DMS153 treated with DMSO at 0.1 percent for 48 hours (cell line): ENCODE results near the gene CYP1A2.
"Not testable (repeated sequence)": the region's sequence is repeated elsewhere in the genome, so short reads cannot be mapped to it uniquely, and the experiment has no call there.

Experiments used
- DNase-seq: peaks from one replicate; lab custom pipeline; 2025; ENCODE audit not compliant: unreplicated experiment; lab: John Stamatoyannopoulos, UW

CYP1A2 gene

DNA sequence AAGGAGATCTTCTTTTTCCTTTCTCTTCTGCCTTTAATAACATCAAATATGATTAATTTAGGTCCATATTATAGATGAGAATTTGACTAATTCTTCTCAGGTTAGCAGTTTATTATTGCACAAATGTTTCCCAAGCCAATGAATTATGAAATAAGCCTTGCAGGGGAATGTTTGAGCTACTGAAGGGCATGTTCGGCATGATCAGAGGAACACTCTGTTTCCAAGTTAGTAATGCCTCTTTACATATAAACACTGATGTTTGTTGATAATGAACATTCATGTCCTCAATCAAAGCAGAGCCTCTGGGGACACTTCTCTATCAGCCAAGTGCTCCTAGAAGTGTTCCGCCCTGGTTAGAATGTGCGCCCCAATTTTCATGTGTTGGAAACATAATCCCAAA, 13.3 kb upstream of the CYP1A2 start:
- DNase-seq = no peak

DNA sequence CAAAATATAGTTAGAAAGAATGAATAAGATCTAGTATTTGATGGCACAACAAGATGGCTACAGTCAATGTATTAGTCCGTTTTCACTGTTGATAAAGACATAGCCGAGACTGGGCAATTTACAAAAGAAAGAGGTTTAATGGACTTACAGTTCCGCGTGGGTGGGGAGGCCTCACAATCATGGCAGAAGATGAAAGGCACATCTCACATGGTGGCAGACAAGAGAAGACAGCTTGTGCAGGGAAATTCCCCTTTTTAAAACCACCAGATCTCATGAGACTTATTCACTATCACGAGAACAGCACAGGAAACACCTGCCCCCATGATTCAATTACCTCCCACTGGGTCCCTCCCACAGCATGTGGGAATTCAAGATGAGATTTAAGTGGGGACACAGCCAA, 10.4 kb upstream of the CYP1A2 start:
- not testable (repeated sequence) for DNase-seq

DNA sequence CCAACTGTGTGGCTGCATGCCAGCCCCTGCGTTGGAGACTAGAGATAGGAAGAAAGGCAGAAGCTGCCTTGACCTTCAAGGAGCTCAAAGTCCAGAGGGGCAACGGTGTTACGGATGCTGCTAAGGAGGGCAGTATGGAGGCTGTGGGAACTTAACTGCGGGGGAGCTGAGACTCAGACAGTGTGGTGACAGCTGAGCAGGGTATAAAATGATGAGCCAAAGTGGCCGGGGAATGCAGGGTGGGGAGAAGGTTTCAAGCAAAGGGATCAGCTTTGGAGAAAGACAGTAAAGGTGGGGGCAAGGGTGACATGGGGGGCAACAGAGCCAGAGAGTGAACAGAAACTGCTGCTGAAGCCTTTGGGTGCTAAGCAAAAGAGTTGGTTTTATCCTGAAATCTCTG, 6.2 kb upstream of the CYP1A2 start:
- no peak for DNase-seq

DNA sequence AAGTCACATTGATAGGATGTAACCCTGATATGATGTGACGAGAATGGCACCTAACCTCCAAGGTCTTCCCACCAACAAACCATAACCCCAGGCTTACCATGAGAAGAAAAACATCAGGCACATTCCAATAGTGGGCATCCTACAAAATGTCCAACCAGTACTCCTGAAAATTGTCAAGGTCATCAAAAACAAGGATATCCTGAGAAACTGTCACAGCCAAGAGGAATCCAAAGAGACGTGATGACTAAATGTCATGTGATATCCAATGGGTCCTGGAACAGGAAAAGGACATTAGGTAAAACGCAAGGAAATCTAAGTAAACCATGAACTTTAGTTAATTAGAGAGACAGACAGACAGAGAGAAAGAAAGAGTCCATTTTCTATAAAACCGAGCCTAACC, 2.3 kb upstream of the CYP1A2 start:
- DNase-seq = no peak

DNA sequence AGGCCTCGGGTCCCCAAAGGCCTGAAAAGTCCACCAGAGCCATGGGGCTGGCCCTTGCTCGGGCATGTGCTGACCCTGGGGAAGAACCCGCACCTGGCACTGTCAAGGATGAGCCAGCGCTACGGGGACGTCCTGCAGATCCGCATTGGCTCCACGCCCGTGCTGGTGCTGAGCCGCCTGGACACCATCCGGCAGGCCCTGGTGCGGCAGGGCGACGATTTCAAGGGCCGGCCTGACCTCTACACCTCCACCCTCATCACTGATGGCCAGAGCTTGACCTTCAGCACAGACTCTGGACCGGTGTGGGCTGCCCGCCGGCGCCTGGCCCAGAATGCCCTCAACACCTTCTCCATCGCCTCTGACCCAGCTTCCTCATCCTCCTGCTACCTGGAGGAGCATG, 1.2 kb downstream of the CYP1A2 start:
- DNase-seq = no peak

DNA sequence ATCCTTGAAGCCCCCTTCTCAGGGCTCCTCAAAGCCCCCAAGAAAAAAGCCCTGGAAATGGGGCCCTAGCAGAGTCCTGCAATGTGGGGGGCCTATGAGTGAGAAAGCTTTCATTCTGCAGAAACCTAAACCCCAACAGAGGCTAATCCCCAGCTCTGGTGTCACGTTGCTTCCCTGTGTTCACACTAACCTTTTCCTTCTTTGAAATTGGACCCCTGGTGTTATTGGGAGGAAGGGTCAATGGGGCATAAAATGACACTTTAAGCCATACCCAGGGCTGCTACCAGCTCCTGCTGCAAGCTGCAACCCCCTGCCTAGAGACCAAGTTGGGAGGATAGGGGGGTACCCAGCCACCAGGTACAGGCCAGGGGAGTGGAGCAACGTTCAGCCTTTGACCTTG, 2.1 kb downstream of the CYP1A2 start:
- no peak for DNase-seq

DNA sequence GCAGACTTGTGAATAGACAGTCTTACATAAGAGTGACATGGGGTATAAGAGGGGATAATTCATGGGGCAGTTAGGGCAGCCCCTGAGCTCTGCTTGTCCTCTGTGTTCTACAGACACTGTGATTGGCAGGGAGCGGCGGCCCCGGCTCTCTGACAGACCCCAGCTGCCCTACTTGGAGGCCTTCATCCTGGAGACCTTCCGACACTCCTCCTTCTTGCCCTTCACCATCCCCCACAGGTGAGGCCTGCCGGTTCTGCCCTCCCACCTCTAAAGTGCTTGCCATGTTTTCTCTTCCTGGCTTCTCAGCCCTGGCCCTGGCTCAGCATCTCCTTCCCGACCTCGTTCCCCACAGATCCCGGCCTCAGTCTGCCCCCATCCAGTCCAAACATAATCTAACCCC, 3.4 kb downstream of the CYP1A2 start:
- DNase-seq = no peak

DNA sequence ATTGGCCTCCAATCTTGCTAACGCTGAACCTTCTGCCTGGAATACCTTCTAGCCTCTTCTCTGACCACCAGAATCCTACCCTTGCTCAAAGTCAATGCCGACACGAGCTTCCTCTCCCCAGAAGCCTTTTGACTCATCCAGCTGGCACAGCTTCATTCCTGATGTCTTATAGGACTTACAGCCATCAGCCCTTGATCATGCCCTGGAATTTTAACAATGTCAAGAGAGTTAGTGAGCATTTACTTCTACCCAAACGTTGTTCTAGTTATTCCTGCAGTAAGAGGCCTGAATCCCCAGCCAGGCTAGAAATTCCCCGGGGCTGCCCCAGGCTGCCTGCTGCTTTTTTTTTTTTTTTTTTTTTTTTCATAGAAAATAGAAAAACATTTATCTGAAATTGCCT, 3.9 kb downstream of the CYP1A2 start:
- no peak for DNase-seq

DNA sequence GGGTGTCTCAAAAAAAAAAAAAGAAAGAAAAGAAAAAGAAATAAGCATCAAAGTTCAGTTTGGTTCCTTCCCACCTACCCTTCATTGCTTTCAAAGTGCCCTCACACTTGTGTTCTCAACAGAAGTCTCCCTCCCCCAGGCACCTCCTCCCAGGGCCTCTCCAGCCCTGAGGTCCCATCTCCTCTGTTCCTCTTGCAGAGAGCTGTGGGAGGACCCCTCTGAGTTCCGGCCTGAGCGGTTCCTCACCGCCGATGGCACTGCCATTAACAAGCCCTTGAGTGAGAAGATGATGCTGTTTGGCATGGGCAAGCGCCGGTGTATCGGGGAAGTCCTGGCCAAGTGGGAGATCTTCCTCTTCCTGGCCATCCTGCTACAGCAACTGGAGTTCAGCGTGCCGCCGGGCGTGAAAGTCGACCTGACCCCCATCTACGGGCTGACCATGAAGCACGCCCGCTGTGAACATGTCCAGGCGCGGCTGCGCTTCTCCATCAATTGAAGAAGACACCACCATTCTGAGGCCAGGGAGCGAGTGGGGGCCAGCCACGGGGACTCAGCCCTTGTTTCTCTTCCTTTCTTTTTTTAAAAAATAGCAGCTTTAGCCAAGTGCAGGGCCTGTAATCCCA, 6.1 kb downstream of the CYP1A2 start:
- DNase-seq = no peak

DNA sequence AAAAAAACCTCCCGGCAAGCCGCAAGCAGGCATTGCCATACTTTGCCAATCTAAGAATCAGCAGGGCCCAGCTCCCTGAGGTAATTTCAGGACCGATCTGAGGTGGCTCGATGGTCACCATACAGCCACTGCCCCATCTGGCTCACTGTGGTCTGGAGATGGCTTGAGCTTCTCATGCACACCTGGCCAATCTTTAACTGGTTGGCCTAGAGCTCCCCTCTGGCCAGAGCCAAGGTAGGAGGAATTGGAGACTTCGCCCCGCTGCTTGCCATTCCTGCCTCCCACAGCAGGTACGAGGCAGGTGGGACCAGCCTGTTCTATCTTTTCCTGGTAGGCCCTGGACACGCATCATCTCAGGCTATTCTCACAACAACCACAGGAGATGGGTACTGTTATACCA, 10.1 kb downstream of the CYP1A2 start:
- DNase-seq = no peak

DNA sequence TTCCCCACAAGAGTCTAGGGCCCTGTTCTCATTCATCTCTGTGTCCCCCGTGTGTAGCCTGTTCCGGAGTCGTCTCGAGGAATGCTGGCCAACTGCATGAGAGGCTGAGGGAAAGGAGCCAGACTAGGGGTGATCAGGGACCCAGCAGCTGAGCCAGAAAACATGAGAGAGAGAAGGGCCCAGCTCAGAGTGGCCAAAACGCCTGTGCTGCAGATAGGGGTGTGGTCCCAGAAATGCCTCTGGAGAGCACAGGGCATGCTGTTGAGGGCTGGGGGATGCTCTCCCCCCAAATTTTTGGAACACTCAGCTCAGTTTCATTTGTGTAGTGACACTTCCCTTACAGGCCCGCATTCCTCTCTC, 14.1 kb downstream of the CYP1A2 start:
- DNase-seq = no peak

DNA sequence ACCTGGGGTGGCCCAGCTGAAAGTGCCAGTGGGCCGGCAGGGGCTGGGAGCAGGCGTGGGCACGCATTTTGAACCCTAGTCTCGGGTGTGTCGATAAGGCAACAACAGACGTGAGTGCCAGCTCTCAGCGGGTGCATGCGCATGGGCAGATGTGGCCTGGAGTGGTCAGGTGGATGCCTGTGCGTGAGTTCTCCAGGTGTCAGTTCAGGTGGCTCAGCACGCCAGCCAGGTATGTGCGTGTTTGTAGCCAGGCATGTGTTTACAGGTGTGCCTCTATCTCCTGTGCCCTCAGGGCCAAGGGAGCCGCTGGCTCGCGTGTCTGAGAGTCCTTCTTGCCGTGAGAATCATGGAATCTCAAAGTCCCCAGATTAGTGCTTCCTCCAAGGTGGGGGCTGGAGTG, 14.8 kb downstream of the CYP1A2 start:
- no peak for DNase-seq

DNA sequence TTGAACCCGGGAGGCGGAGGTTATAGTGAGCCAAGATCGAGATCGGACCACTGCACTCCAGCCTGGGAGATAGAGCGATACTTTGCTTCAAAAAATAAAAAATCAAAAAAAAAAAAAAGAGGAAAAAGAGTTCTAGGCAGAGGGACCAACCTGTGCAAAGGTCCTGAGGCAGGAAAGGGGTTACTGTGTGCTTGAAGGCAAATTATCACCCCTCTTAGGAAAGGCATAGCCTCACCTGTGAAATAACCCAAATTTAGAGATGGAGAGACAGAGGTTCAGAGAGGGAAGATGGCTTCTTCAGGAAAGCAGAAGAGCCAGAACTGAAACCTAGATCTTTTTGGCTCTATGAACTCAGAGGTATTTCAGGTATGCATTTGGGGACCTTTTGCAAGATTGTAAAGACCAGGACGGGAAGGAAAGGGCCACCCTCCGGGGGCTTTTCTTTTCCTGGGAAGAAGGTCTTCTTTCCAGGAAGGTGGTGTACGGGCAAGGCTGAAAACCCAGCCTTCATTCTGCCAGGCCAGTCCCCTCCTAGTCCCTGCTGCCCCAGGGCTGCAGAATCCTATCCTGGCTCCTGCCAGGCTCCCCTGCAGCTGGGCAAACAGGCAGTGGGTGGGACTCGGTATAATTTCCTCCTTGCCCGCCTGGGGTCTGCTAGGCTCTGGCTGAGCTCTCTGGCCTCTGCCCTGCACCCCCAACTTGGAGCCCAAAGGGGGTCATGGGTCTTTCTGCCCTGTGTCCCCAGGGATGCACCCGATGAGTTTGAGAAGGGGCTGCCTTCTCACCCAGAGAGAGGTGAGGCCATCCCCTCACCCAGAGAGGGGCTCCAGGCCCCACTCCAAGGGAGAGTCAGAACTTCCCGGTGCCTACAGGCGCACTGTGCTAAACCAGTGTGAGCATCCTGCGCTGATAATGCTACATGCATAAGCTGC, 18.8 kb downstream of the CYP1A2 start:
- DNase-seq = no peak

DNA sequence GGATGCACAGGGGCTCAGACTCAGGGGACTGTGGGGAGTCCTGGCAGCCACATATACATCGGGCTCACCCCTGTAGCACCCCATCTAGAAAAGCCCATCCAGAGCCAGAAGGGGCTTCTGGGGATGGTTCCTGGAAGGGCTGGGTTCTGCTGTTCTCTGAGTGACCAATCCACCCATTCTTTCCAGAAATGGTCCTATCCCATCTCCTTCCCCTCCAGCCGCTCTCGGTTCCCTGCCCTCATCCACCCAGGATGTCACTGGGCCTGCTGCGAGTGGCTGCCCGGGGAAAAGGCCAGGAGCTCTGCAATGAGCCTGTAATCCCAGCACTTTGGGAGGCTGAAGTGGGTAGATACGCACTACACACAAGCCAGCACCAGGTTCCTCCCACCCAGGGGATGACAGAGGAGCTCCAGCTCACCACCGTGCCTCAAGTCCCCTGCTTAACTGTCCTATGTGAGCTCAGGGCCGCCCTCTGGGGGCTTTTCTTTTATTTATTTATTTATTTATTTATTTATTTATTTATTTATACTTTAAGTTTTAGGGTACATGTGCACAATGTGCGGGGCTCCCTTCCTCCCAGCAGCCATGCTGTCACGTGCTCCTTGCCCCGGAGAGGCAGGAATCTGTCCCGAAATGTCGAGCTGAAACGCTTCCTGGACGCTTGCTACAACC, 19.6 kb downstream of the CYP1A2 start:
- no peak for DNase-seq

DNA sequence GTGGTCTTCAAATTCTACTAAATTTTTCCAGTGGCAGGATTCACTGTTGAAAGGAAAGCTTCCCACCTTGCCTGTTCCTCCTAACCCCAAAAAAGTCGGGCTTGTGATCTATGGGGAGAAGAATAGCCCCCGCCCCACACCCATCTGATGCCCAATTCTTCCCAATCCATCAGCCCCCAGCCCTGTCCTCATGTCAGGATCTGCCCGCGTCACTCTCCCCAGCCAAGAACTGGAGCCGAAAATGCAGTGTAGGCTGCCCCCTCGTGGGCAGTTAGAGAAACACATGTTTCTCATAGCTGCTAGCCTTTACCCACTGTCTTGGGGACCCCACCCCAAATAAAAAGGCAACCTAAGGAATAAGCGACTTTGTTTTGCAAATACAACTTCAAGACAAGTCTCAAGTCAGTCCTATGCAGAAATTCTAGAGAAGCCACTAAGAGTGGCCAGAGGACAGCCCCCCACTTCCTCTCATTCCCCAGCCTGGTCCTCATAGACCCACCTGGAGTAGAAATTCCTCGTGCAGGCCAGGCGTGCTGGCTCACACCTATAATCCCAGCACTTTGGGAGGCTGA, 20.2 kb downstream of the CYP1A2 start:
- DNase-seq = peak; percentile 3

DNA sequence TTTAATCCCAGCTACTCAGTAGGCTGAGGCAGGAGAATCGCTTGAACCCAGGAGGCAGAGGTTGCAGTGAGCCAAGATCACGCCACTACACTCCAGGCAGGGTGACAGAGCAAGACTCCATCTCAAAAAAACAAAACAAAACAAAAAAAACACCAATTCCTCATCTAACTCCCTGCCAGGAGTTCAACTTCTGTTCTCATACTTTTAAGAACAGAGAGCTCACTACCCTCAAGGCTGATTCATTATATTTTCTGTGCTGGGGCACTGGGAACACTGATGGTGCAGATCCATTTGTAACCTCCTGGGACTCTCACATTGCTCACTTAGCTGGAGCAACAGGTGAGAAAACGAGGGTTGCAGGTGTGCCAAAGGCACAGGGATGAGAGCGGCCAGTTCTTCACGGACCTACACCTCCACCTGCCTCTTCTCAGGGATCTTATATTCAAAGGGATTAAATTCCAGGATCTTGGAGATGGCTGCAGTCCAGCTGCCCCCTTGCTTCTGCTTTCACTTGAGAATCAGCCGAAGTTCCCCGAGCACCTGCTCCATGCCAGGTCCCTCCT, 20.9 kb downstream of the CYP1A2 start:
- DNase-seq = no peak

DNA sequence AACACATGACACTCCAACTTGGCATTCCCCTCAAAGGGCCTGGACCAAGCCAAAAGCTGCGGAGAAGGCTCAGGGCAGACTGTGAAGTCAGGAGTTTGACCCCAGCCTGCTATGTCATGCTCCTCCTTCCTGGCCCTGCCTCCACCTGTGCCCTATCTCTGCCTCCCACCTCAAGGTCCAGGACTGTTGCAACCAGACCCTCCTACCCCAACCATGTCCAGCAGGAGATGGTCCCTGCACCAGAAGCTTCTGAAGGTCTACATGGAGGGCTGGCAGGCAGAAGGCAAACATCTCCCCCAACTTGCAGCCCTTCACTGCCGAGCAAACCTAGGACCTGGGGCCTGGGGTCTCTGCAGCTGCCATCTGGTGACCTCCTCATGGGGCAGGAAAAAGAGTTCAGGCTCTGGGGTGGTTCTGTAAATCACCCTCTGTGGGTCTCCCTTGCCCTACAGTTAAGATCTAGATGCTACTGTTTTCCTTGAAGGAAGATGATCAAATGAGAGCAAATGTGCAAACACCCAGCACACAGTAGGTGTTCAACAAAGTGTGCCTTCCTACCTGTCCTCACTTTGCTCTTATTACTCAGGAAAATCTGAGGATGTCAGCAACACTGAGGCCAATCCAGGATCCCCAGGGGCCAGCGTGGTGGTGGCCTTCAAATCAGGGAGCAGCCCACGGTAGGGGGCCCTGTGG, 21.7 kb downstream of the CYP1A2 start:
- no peak for DNase-seq

DNA sequence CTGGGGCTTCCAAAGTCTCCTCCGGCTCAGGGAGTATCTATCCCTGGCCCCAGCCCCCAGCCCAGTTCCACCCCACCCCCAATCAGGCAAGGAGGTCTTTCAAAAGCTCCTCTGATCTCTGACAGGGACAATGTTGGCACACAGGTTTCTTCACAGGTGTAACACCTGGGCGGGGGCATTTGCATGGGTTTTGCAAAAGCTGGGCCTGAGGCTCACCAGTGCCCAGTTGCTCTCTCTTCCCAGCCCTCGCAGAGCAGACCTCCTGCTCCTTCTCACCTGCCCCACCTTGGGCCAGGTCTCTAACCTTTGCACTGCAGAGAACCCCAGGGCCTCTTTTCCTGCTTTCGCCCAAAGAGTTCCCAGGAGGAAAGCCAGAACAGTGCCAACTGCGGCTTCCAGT, 24.7 kb downstream of the CYP1A2 start:
- no peak for DNase-seq

DNA sequence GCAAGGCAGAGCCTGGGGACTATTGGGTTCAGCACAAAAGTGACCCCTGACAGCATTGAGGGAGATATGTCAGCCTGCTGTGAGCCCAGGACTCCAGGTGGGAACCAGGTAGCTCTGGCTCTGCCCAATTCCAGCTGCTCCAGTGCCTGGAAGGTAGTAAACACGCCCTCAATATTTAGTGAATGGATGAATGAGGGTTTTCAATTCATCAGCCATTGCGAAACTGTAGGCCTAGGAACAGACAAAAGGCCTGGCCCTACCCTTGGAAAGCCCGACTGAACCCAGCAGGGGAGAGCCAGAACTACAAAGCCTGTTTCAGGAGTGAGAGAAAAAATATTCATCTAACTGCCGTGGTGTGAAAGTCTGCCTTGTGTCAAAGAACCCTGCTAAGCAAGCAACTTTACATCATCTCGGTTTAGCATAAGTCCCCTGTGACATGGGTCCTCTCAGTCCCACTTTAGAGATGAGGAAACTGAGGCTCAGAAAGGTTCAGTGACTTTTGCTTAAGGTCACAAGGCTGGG, 25.1 kb downstream of the CYP1A2 start:
- DNase-seq = no peak

DNA sequence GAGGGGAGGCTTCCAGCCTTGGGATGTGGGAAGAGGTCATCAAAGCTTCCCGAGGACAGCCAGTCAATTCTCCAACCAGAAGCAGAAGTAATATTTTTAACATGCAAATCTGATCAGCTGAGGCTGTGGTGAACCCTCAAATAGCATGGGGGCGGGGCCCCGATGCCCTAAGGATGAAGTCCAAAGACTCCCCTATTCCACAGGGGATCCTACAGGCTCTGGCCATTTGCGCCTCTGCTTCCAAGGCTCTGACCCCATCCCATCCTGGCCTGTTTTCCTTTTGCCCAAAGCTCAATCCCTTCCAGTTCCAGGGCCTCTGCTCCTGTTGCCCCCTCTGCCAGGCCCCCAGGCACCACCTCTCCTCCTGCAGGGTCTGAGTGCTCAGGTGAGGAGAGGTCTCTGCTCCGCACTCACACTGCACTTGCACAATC, 26.5 kb downstream of the CYP1A2 start:
- DNase-seq = no peak

DNA sequence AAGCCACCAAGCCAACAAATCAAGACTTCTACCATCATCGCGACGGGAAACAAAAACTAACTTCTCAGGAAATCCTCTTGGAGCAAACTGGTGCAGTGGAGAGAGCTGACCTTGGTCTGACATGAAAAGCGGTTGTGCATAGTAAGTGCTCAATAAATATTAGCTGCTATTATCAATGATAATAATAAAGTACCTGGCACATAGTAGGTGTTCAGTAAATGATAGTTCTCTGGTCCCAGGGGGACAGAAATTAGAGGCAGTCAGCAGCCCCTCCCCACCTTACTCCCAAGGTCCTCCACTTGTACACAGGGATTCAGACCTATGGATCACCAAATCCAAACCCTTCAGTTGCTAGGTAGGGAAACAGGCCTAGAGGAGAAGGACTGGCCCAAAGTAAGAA, 27.2 kb downstream of the CYP1A2 start:
- no peak for DNase-seq
